ENCODE measurements around the gene WDR4. TPM values are rescaled to one million over a fixed set of nuclear protein-coding genes. Genes with fewer than 3 reads are reported as not detected.
"Not testable (repeated sequence)": the region's sequence is repeated elsewhere in the genome, so short reads cannot be mapped to it uniquely, and the experiment has no call there.

WDR4 gene
- total and polyA plus RNA-seq, 2 experiments from 2014 or later: 8.8 to 9.3 TPM

- no peaks in the 10 kb centered on the region for H3K9me3 ChIP-seq (ENCODE audit: low read depth)
- no peak overlapping the region for H3K27ac ChIP-seq
- no peak for DNase-seq (ENCODE audit: low read depth in 1 of 2, low spot score in 1 of 2)
- H3K36me3 ChIP-seq: no peaks in the 10 kb centered on the region
- H3K27me3 ChIP-seq: no peaks in the 10 kb centered on the region
- no peaks in the 10 kb centered on the region for H3K4me1 ChIP-seq (ENCODE audit: low read depth)
- TF ChIP-seq, protein P1, sequence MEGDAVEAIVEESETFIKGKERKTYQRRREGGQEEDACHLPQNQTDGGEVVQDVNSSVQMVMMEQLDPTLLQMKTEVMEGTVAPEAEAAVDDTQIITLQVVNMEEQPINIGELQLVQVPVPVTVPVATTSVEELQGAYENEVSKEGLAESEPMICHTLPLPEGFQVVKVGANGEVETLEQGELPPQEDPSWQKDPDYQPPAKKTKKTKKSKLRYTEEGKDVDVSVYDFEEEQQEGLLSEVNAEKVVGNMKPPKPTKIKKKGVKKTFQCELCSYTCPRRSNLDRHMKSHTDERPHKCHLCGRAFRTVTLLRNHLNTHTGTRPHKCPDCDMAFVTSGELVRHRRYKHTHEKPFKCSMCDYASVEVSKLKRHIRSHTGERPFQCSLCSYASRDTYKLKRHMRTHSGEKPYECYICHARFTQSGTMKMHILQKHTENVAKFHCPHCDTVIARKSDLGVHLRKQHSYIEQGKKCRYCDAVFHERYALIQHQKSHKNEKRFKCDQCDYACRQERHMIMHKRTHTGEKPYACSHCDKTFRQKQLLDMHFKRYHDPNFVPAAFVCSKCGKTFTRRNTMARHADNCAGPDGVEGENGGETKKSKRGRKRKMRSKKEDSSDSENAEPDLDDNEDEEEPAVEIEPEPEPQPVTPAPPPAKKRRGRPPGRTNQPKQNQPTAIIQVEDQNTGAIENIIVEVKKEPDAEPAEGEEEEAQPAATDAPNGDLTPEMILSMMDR (IDR thresholded peaks at IDR 0.05; ENCODE audit: low read depth, low read length): no peak
- H3K4me3 ChIP-seq: no peak overlapping the region
Observed at GRCh38 chr21:42815217-42815616, 64.1 kb downstream of the WDR4 start.

GRCh38 chr21:42812528-42813241, 66.7 kb downstream of the WDR4 start:
- H3K4me1 ChIP-seq (ENCODE audit: low read depth); H3K27ac ChIP-seq; H3K36me3 ChIP-seq; DNase-seq (ENCODE audit: low read depth in 1 of 2, low spot score in 1 of 2); H3K27me3 ChIP-seq; H3K9me3 ChIP-seq (ENCODE audit: low read depth); H3K4me3 ChIP-seq: not testable (repeated sequence)

GRCh38 chr21:42811960-42812359, 67.4 kb downstream of the WDR4 start:
- Histone ChIP-seq H3K27me3 (no peaks in the 10 kb centered on the region), H3K27ac (no peak overlapping the region), H3K9me3 (ENCODE audit: low read depth) (no peaks in the 10 kb centered on the region), H3K36me3 (no peaks in the 10 kb centered on the region), H3K4me3 (no peak overlapping the region), H3K4me1 (ENCODE audit: low read depth) (no peaks in the 10 kb centered on the region)
- TF ChIP-seq, protein P1 (IDR thresholded peaks at IDR 0.05; ENCODE audit: low read depth, low read length): no peak
- DNase-seq (ENCODE audit: low read depth in 1 of 2, low spot score in 1 of 2): no peak

GRCh38 chr21:42809577-42810475, 69.5 kb downstream of the WDR4 start:
- TF ChIP-seq, protein P1 (IDR thresholded peaks at IDR 0.05; ENCODE audit: low read depth, low read length): no peak
- Histone ChIP-seq H3K9me3 (ENCODE audit: low read depth) (no peaks in the 10 kb centered on the region), H3K4me3 (no peak overlapping the region), H3K4me1 (ENCODE audit: low read depth) (no peaks in the 10 kb centered on the region), H3K36me3 (no peaks in the 10 kb centered on the region), H3K27ac (no peak overlapping the region), H3K27me3 (no peaks in the 10 kb centered on the region)
- no peak for DNase-seq (ENCODE audit: low read depth in 1 of 2, low spot score in 1 of 2)

DNA sequence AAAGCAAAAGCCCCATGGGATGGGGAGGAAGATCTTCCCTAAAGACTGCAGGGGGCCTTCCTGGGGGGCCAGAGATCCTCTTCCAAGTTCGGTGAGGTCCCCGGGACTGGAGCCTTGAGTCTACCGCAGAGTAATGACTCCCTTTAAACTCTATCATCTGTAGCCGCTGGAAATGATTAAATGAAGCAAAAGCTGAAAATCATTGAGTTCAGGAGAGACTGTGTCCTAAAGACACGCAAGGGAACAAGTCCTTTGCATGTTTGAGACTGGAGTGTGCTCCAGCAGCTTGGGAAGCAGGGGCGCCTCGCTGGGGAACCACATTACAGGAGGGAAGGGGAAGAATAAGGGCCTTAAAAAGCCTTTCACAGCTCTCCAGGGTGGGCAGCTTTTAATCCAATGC, 70.2 kb downstream of the WDR4 start:
- Histone ChIP-seq H3K27me3 (no peaks in the 10 kb centered on the region), H3K4me3 (no peak overlapping the region), H3K36me3 (no peaks in the 10 kb centered on the region), H3K27ac (no peak overlapping the region), H3K4me1 (ENCODE audit: low read depth) (no peaks in the 10 kb centered on the region), H3K9me3 (ENCODE audit: low read depth) (no peaks in the 10 kb centered on the region)
- TF ChIP-seq, protein P1 (IDR thresholded peaks at IDR 0.05; ENCODE audit: low read depth, low read length): no peak
- no peak for DNase-seq (ENCODE audit: low read depth in 1 of 2, low spot score in 1 of 2)

Data from cardiac muscle cell (in vitro differentiated cells and primary cell).